ENCODE measurements around the gene NYNRIN. TPM values are rescaled to one million over a fixed set of nuclear protein-coding genes. Genes with fewer than 3 reads are reported as not detected.

Gene NYNRIN
- total and polyA plus RNA-seq, 3 donors from 2014 or later: 21.8 to 22.0 (median 21.8) TPM

DNA sequence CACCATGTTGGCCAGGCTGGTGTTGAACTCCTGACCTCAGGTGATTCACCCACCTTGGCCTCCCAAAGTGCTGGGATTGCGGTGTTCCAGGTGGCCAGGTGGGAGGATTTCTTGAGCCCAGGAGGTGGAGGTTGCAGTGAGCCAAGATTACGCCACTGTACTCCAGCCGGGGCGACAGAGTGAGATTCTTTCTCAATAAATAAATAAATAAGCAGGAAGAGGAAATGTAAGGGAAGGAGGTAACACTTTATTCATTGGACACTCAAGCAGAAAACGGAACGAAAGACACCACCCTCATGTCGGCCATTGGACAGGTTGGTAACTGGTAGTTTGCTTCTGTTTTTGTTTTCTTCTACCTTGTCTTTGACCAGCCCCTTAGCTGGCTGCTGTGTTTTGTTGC lies 43.8 kb upstream of the NYNRIN start:
- Histone ChIP-seq H3K4me3 (no peak overlapping the region), H3K36me3 (ENCODE audit: low read depth, missing control alignments) (no peaks in the 10 kb centered on the region), H3K27ac (no peak overlapping the region), H3K27me3 (no peaks in the 10 kb centered on the region), H3K4me1 (peaks cover 4% of the 10 kb centered on the region), H3K9me3 (no peaks in the 10 kb centered on the region)
- intact Hi-C loops (cut with DNase I; ENCODE audit: low total_unique reads): no loop called here
- WGBS, 2 donors: 90 to 94% methylated on average over 7 of the region's 7 CpGs
- no peak for DNase-seq
- TF ChIP-seq POLR2A (IDR thresholded peaks at IDR 0.05): no peak
- TF ChIP-seq, protein P1, sequence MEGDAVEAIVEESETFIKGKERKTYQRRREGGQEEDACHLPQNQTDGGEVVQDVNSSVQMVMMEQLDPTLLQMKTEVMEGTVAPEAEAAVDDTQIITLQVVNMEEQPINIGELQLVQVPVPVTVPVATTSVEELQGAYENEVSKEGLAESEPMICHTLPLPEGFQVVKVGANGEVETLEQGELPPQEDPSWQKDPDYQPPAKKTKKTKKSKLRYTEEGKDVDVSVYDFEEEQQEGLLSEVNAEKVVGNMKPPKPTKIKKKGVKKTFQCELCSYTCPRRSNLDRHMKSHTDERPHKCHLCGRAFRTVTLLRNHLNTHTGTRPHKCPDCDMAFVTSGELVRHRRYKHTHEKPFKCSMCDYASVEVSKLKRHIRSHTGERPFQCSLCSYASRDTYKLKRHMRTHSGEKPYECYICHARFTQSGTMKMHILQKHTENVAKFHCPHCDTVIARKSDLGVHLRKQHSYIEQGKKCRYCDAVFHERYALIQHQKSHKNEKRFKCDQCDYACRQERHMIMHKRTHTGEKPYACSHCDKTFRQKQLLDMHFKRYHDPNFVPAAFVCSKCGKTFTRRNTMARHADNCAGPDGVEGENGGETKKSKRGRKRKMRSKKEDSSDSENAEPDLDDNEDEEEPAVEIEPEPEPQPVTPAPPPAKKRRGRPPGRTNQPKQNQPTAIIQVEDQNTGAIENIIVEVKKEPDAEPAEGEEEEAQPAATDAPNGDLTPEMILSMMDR (IDR thresholded peaks at IDR 0.05): no peak

DNA sequence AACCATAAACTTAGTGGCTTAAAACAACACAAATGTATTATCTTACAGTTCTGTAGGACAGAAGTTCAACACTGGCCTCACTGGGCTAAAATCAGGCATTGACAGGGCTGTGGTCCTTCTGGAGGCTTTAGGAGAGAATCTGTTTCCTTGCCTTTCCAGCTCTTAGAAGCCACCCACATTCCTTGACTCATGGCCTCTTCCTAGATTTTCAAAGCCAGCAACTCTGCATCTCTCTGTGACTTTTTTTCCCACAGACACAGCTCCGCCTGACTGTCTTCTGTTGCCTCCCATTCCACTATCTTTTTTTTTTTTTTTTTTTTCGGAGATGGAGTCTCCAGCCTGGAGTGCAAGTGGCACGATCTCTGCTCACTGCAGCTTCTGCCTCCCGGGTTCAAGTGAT lies 42.6 kb upstream of the NYNRIN start:
- Histone ChIP-seq H3K27me3 (no peaks in the 10 kb centered on the region), H3K36me3 (ENCODE audit: low read depth, missing control alignments) (no peaks in the 10 kb centered on the region), H3K9me3 (no peaks in the 10 kb centered on the region), H3K4me3 (no peak overlapping the region), H3K4me1 (peaks cover 4% of the 10 kb centered on the region), H3K27ac (no peak overlapping the region)
- intact Hi-C loops (cut with DNase I; ENCODE audit: low total_unique reads): no loop called here
- DNase-seq: no peak
- WGBS, 2 donors: 90 to 95% methylated on average over 4 of the region's 4 CpGs
- TF ChIP-seq, protein P1 (IDR thresholded peaks at IDR 0.05): no peak
- no peak for TF ChIP-seq POLR2A (IDR thresholded peaks at IDR 0.05)

DNA sequence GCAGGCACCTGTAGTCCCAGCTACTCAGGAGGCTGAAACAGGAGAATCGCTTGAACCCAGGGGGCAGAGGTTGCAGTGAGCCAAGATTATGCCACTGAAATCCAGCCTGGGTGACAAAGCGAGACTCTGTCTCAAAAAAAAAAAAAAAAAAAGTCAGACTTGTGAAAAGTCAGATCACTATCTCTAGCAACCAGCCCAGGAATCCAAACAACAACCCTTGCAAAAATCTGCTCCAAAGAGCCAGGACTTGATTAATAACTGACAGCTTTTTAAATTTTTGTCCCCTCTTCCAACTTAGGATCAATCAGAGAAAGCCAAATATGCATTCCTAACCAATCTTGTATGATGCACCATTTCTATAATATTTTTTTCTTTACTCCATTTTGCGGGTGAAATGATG lies 38.5 kb upstream of the NYNRIN start:
- no peak for TF ChIP-seq POLR2A (IDR thresholded peaks at IDR 0.05)
- TF ChIP-seq, protein P1 (IDR thresholded peaks at IDR 0.05): no peak
- DNase-seq: no peak
- H3K4me3 ChIP-seq: no peak overlapping the region
- no peaks in the 10 kb centered on the region for H3K27me3 ChIP-seq
- WGBS, 2 donors: 96% methylated on average over 3 of the region's 3 CpGs
- intact Hi-C loops (cut with DNase I; ENCODE audit: low total_unique reads): no loop called here
- no peaks in the 10 kb centered on the region for H3K36me3 ChIP-seq (ENCODE audit: low read depth, missing control alignments)
- H3K27ac ChIP-seq: no peak overlapping the region
- H3K9me3 ChIP-seq: no peaks in the 10 kb centered on the region
- H3K4me1 ChIP-seq: peaks cover under 1% of the 10 kb centered on the region

DNA sequence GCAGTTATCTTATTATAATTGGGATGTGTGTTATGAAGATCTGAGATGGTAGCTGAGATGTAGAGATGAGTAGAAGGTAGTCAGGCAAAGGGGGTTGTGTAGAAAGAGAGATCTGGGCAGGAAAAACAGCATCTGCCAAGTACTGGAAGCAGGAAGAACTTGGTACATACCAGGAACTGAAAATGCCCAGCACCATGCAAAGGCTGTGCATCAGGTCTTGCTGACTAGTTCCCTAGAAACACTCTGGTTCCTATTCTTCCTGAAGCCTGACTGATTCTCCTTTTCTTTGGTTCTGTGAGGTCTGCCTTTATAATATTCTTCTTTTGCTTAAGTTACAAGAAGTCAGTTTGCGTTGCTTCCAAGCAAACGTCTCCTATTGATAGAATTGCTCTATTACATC lies 37.5 kb upstream of the NYNRIN start:
- intact Hi-C loops (cut with DNase I; ENCODE audit: low total_unique reads): no loop called here
- Histone ChIP-seq H3K27ac (no peak overlapping the region), H3K4me3 (no peak overlapping the region), H3K36me3 (ENCODE audit: low read depth, missing control alignments) (no peaks in the 10 kb centered on the region), H3K4me1 (peaks cover 11% of the 10 kb centered on the region), H3K9me3 (no peaks in the 10 kb centered on the region), H3K27me3 (no peaks in the 10 kb centered on the region)
- TF ChIP-seq, protein P1 (IDR thresholded peaks at IDR 0.05): no peak
- TF ChIP-seq POLR2A (IDR thresholded peaks at IDR 0.05): no peak
- no peak for DNase-seq
- 57 to 76% methylated on average over 2 of the region's 2 CpGs for WGBS, 2 donors

DNA sequence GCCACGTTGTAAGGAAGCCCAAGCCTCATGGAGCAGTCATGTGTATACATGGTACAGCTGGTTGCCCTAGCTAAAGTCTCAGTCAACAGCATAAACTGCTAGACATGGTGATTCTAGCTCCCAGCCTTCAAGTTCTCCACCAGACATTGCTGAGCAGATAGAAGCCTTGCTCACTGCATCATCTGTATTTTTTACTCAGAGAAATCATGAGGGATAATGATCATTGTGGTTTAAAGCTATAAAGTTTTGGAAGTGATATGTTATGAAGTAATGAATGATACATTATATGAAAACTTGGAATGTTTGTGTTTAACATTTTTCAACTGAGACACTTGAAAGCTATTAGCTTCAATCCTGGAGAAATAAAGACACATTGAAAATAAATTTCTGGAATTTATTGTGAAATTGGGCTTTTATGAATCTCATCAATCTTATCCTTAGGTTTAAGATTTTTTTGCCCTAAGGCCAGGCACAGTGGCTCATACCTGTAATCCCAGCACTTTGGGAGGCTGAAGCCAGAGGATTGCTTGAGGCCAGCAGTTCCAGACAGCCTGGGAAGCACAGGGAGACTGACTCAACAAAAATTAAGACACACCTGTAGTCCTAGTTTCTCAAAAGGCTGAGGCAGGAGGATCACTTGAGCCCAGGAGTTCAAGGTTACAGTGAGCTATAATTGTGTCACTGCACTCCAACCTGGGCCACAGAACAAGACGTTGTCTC lies 36.4 kb upstream of the NYNRIN start:
- H3K27ac ChIP-seq: no peak overlapping the region
- intact Hi-C loops (cut with DNase I; ENCODE audit: low total_unique reads): no loop called here
- no peaks in the 10 kb centered on the region for H3K9me3 ChIP-seq
- peaks cover 12% of the 10 kb centered on the region for H3K4me1 ChIP-seq
- H3K27me3 ChIP-seq: no peaks in the 10 kb centered on the region
- DNase-seq: no peak
- TF ChIP-seq POLR2A (IDR thresholded peaks at IDR 0.05): no peak
- TF ChIP-seq, protein P1 (IDR thresholded peaks at IDR 0.05): no peak
- whole genome bisulfite sequencing, 2 donors: 41 to 73% methylated on average over 2 of the region's 2 CpGs
- no peak overlapping the region for H3K4me3 ChIP-seq
- H3K36me3 ChIP-seq (ENCODE audit: low read depth, missing control alignments): no peaks in the 10 kb centered on the region
